HCT116 (cell line): ENCODE results near the gene CD164. TPM values are rescaled to one million over a fixed set of nuclear protein-coding genes. Genes with fewer than 3 reads are reported as not detected.

Source experiments
- ATAC-seq: fragments of 200-7000 bp; cut with Tn5 transposase; 2 replicates; pipeline ENCODE4 v1.9.1; 2020; ENCODE audit warnings: mild to moderate bottlenecking, moderate library complexity
- BruUV-seq: library from RNA; stranded (reverse); fragments of 400-500 nt; replicated peaks from 2 replicates; lab custom pipeline; 2021; lab: Mats Ljungman, UMichigan
- CTCF ChIA-PET: fragments of 300-600 bp; sonication (Branson Sonifier 250); formaldehyde crosslinking; loops from one replicate; lab custom pipeline; 2021; ENCODE audit warnings: antibody characterized with exemption; lab: Charles Lee
- POLR2A ChIA-PET: fragments of 300-600, 350-600 bp; sonication (Branson Sonifier 250); formaldehyde crosslinking; loops from one replicate; lab custom pipeline; 2021; ENCODE audit warnings: antibody characterized with exemption; lab: Charles Lee
- RAD21 ChIA-PET, 2 experiments: fragments of 300-600 bp; sonication (Branson Sonifier 250); formaldehyde crosslinking; loops; one replicate each; lab custom pipeline; 2023; ENCODE audit warnings: low total read pairs in 2 of 2; ENCODE audit not compliant: uncharacterized antibody in 2 of 2, unreplicated experiment in 2 of 2, low non-redundant PET in 1 of 2; lab: Charles Lee
- DNase-seq: peaks from one replicate; pipeline ENCODE4 v3.0.0-alpha.2; 2010; ENCODE audit warnings: low read depth, low spot score
- H2AFZ ChIP-seq: fragments of 200-600 bp; shearing (Covaris generic), sonication (generic); 2 replicates; pipeline ENCODE4 v1.6.1; 2017; ENCODE audit warnings: low read depth, mixed run types, mixed read lengths, antibody characterized with exemption, low read length; ENCODE audit not compliant: poor library complexity, severe bottlenecking
- H3K27ac ChIP-seq: 2 replicates; pipeline ENCODE4 v1.5.1; 2012; ENCODE audit warnings: low read depth, low read length
- H3K27me3 ChIP-seq: fragments of 200-600 bp; sonication (generic); 2 replicates; pipeline ENCODE4 v1.6.1; 2016; ENCODE audit warnings: mixed run types, low read length, mixed read lengths; ENCODE audit not compliant: insufficient read depth
- H3K36me3 ChIP-seq, 2 experiments: fragments of 200-500 bp in 1 of 2; fragments of 200-600 bp in 1 of 2; sonication (Bioruptor generic) in 1 of 2; sonication (generic) in 1 of 2; 2 replicates each; pipeline versions ENCODE4 v1.5.1 to v1.6.1; 2014 to 2016; ENCODE audit warnings: low read length in 2 of 2, inconsistent platforms in 1 of 2, mixed read lengths in 1 of 2, mixed run types in 1 of 2; ENCODE audit not compliant: insufficient read depth in 2 of 2, control insufficient read depth in 1 of 2
- H3K4me1 ChIP-seq, 2 experiments: fragments of 200-600 bp in 1 of 2; sonication (generic) in 1 of 2; 2 replicates each; pipeline versions ENCODE4 v1.5.1 to v1.6.1; 2012 to 2017; ENCODE audit warnings: low read length in 2 of 2, inconsistent platforms in 1 of 2, mild to moderate bottlenecking in 1 of 2, mixed read lengths in 1 of 2, mixed run types in 1 of 2, moderate library complexity in 1 of 2; ENCODE audit not compliant: insufficient read depth in 2 of 2, control insufficient read depth in 1 of 2
- H3K4me2 ChIP-seq: fragments of 200-600 bp; sonication (generic); 2 replicates; pipeline ENCODE4 v1.6.1; 2017; ENCODE audit warnings: mixed run types, low read length, mixed read lengths
- H3K4me3 ChIP-seq, 2 experiments: fragments of 200-600 bp in 1 of 2; sonication (generic) in 1 of 2; replicated peaks in 1 of 2; 2 replicates each; pipeline ENCODE4 v1.5.1; 2011 to 2016; ENCODE audit warnings: low read length in 2 of 2, control low read depth in 1 of 2, low read depth in 1 of 2, mild to moderate bottlenecking in 1 of 2, mixed read lengths in 1 of 2, mixed run types in 1 of 2
- H3K79me2 ChIP-seq: fragments of 200-600 bp; sonication (generic); 2 replicates; pipeline ENCODE4 v1.6.1; 2017; ENCODE audit warnings: mild to moderate bottlenecking, mixed run types, low read length, moderate library complexity, mixed read lengths; ENCODE audit not compliant: insufficient read depth
- H3K9ac ChIP-seq: fragments of 200-600 bp; sonication (generic); 2 replicates; pipeline ENCODE4 v1.6.1; 2016; ENCODE audit warnings: low read length, mixed read lengths
- H3K9me2 ChIP-seq: fragments of 200-600 bp; sonication (generic), shearing (Covaris generic); 2 replicates; pipeline ENCODE4 v1.6.1; 2017; ENCODE audit warnings: mixed run types, mild to moderate bottlenecking, moderate library complexity; ENCODE audit not compliant: insufficient read depth
- H3K9me3 ChIP-seq, 2 experiments: fragments of 200-500 bp in 1 of 2; fragments of 200-600 bp in 1 of 2; sonication (Bioruptor generic) in 1 of 2; sonication (generic) in 1 of 2; 2 replicates each; pipeline ENCODE4 v1.6.1; 2014 to 2017; ENCODE audit warnings: low read length in 2 of 2, mixed read lengths in 2 of 2, inconsistent platforms in 1 of 2, low read depth in 1 of 2, mild to moderate bottlenecking in 1 of 2, mixed run types in 1 of 2, moderate library complexity in 1 of 2; ENCODE audit not compliant: control insufficient read depth in 1 of 2, insufficient read depth in 1 of 2
- H4K20me1 ChIP-seq: fragments of 200-600 bp; sonication (generic), shearing (Covaris generic); 2 replicates; pipeline ENCODE4 v1.6.1; 2017; ENCODE audit warnings: mixed run types, mild to moderate bottlenecking, moderate library complexity; ENCODE audit not compliant: insufficient read depth
- CEBPB ChIP-seq: IDR thresholded peaks from 2 replicates; pipeline ENCODE4 v1.6.1; 2012; ENCODE audit warnings: low read depth
- ELF1 ChIP-seq: IDR thresholded peaks from 2 replicates; pipeline ENCODE4 v1.6.1; 2012; ENCODE audit warnings: low read depth, borderline replicate concordance
- POLR2AphosphoS5 ChIP-seq: IDR thresholded peaks from 2 replicates; pipeline ENCODE4 v1.6.1; 2011; ENCODE audit warnings: mild to moderate bottlenecking, low read depth, low read length, moderate library complexity
- SP1 ChIP-seq: IDR thresholded peaks from 2 replicates; pipeline ENCODE4 v1.6.1; 2012; ENCODE audit warnings: low read depth
- TCF7L2 ChIP-seq: IDR thresholded peaks from 2 replicates; pipeline ENCODE4 v1.7.0; 2011; ENCODE audit warnings: borderline replicate concordance, inconsistent platforms; ENCODE audit not compliant: insufficient read depth, insufficient read length; ENCODE audit errors: extremely low read depth
- ZFX ChIP-seq: fragments of 450-650 bp; IDR thresholded peaks from 2 replicates; pipeline ENCODE4 v1.6.1; 2017
- intact Hi-C: fragments of 100-400 bp; cut with micrococcal nuclease; formaldehyde crosslinking; loops from 2 replicates; pipeline ENCODE4 v1.10.0; 2022
- total RNA-seq: library from RNA; stranded (reverse); gene quantifications from one replicate; pipeline ENCODE4 v1.2.1, GENCODE V29; 2021; ENCODE audit not compliant: unreplicated experiment
- TF ChIP-seq, protein P1 (sequence below): IDR thresholded peaks from 2 replicates; pipeline ENCODE4 v1.6.1; 2012
- TF ChIP-seq, protein P2 (sequence below), 3 experiments: fragments of 200-600 bp in 1 of 3; sonication (generic) in 1 of 3; IDR thresholded peaks in 2 of 3; conservative IDR thresholded peaks in 1 of 3; 2 replicates each; pipeline ENCODE4 v1.5.1; 2012 to 2017; ENCODE audit warnings: low read depth in 2 of 3, low read length in 2 of 3, antibody characterized with exemption in 1 of 3, borderline replicate concordance in 1 of 3, control low read depth in 1 of 3, mild to moderate bottlenecking in 1 of 3, mixed read lengths in 1 of 3, mixed run types in 1 of 3, moderate library complexity in 1 of 3; ENCODE audit not compliant: insufficient read depth in 1 of 3

Gene CD164
- total RNA-seq, 1 experiment from 2014 or later, result 171 TPM

DNA sequence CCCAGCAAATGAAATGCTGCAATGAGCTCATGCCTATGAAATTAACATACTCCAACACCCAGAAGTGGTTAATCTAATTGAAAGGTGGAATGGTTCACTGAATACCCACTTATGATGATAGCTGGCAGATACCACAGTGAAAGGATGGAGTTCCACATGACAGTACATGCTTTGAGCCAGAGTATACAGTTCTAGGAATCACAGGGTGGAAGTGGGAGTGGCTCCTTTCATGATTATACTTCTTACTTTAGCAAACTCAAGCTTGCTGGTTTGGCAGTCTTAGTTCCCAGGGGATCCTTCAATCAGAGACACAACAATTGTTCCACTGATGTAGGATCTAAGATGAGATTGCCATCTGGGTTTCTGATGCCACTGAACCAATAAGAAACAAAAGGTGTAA, 21.5 kb downstream of the CD164 start:
- DNase-seq (no peak), ATAC-seq (no peak)
- Histone ChIP-seq H3K27me3 (no peaks in the 10 kb centered on the region), H3K4me3 (no peak overlapping the region), H4K20me1 (no peaks in the 10 kb centered on the region), H2AFZ (no peak overlapping the region), H3K9me3 (peaks cover 8 to 9% of the 10 kb centered on the region in 2 experiments; a peak in 2 of 4 replicates), H3K4me2 (no peak overlapping the region), H3K79me2 (peaks cover 20% of the 10 kb centered on the region), H3K4me1 (no peaks in the 10 kb centered on the region), H3K9ac (no peak overlapping the region), H3K9me2 (no peaks in the 10 kb centered on the region), H3K36me3 (peaks cover 3 to 46% of the 10 kb centered on the region in 2 experiments; a peak in 3 of 4 replicates), H3K27ac (no peak overlapping the region)
- CTCF ChIA-PET, result no interaction called here
- BruUV-seq, result no TSS peak
- TF ChIP-seq TCF7L2, result no peak
- TF ChIP-seq ELF1, result no peak
- TF ChIP-seq SP1, result no peak
- no peak for TF ChIP-seq POLR2AphosphoS5
- TF ChIP-seq, protein P1, sequence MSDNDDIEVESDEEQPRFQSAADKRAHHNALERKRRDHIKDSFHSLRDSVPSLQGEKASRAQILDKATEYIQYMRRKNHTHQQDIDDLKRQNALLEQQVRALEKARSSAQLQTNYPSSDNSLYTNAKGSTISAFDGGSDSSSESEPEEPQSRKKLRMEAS, result no peak
- POLR2A ChIA-PET, result no interaction called here
- RAD21 ChIA-PET, result no interaction called here
- intact Hi-C loops, result no loop called here

DNA sequence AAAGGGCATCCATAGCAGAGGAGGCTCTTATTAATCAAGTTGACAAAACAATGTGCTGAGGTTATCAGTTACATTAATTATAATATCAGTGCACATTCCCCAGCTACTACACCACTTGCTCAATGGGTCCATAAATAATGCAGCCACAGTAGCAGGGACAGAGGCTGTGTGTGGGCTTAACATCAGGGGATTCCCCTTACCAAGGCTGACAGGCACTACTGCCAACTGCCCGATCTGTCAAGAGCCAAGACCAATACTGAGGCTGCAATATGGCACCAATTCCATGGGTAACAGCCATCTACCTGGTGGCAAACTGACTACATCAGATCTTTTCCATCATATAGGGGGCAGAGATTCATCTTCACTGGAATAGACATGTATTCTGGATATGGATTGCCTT, 22.0 kb downstream of the CD164 start:
- H3K27me3 ChIP-seq, result no peaks in the 10 kb centered on the region
- no TSS peak for BruUV-seq
- ChIA-PET CTCF (no interaction called here), RAD21 (no interaction called here), POLR2A (no interaction called here)
- no peak overlapping the region for H2AFZ ChIP-seq
- no peak overlapping the region for H3K4me2 ChIP-seq
- H3K36me3 ChIP-seq, result peaks cover 3 to 51% of the 10 kb centered on the region in 2 experiments; a peak in 3 of 4 replicates
- TF ChIP-seq, protein P2, sequence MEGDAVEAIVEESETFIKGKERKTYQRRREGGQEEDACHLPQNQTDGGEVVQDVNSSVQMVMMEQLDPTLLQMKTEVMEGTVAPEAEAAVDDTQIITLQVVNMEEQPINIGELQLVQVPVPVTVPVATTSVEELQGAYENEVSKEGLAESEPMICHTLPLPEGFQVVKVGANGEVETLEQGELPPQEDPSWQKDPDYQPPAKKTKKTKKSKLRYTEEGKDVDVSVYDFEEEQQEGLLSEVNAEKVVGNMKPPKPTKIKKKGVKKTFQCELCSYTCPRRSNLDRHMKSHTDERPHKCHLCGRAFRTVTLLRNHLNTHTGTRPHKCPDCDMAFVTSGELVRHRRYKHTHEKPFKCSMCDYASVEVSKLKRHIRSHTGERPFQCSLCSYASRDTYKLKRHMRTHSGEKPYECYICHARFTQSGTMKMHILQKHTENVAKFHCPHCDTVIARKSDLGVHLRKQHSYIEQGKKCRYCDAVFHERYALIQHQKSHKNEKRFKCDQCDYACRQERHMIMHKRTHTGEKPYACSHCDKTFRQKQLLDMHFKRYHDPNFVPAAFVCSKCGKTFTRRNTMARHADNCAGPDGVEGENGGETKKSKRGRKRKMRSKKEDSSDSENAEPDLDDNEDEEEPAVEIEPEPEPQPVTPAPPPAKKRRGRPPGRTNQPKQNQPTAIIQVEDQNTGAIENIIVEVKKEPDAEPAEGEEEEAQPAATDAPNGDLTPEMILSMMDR (IDR thresholded peaks at IDR 0.05 in 2 of 3, conservative IDR thresholded peaks at IDR 0.05 in 1 of 3; ENCODE audit: borderline replicate concordance in 1 of 3, insufficient read depth in 1 of 3, low read depth in 2 of 3, low read length in 2 of 3), result no peak
- TF ChIP-seq CEBPB (no peak), ZFX (no peak)
- H3K4me3 ChIP-seq, result no peak overlapping the region
- H4K20me1 ChIP-seq, result no peaks in the 10 kb centered on the region
- H3K27ac ChIP-seq, result no peak overlapping the region
- ATAC-seq (no peak), DNase-seq (no peak)
- H3K9me3 ChIP-seq, result peaks cover 8 to 9% of the 10 kb centered on the region in 2 experiments; a peak in 2 of 4 replicates
- peaks cover 19% of the 10 kb centered on the region for H3K79me2 ChIP-seq
- no peak overlapping the region for H3K9ac ChIP-seq
- no peaks in the 10 kb centered on the region for H3K9me2 ChIP-seq
- intact Hi-C loops, result no loop called here
- no peaks in the 10 kb centered on the region for H3K4me1 ChIP-seq
